DND-41 (cell line): ENCODE results near the gene GMEB2.

ENCODE experiments used
- EZH2 ChIP-seq: IDR thresholded peaks from 3 replicates; pipeline ENCODE4 v1.6.1; 2012; ENCODE audit warnings: borderline replicate concordance, low read depth, mild to moderate bottlenecking, moderate library complexity, low read length, inconsistent platforms; ENCODE audit not compliant: severe bottlenecking
- TF ChIP-seq, protein P1 (sequence below): IDR thresholded peaks from 2 replicates; pipeline ENCODE4 v1.5.1; 2012; ENCODE audit warnings: borderline replicate concordance, low read length, moderate library complexity, mild to moderate bottlenecking; ENCODE audit not compliant: poor library complexity, severe bottlenecking; ENCODE audit errors: extremely low read depth

- TF ChIP-seq, protein P1, sequence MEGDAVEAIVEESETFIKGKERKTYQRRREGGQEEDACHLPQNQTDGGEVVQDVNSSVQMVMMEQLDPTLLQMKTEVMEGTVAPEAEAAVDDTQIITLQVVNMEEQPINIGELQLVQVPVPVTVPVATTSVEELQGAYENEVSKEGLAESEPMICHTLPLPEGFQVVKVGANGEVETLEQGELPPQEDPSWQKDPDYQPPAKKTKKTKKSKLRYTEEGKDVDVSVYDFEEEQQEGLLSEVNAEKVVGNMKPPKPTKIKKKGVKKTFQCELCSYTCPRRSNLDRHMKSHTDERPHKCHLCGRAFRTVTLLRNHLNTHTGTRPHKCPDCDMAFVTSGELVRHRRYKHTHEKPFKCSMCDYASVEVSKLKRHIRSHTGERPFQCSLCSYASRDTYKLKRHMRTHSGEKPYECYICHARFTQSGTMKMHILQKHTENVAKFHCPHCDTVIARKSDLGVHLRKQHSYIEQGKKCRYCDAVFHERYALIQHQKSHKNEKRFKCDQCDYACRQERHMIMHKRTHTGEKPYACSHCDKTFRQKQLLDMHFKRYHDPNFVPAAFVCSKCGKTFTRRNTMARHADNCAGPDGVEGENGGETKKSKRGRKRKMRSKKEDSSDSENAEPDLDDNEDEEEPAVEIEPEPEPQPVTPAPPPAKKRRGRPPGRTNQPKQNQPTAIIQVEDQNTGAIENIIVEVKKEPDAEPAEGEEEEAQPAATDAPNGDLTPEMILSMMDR: no peak
- no peak for TF ChIP-seq EZH2
Measured at GRCh38 chr20:63563225-63563935, 63.5 kb downstream of the GMEB2 start.
